Stimulated activated CD8-positive, alpha-beta memory T cell treated with anti-CD3 and anti-CD28 coated beads, Interleukin-12 subunit alpha, Interleukin-12 subunit beta, amount 100 ng/mL, for 4 hours (primary cell): Measurements from ENCODE around the gene KIAA1191.
"Not testable (repeated sequence)": the region's sequence is repeated elsewhere in the genome, so short reads cannot be mapped to it uniquely, and the experiment has no call there.

Experiments used
- DNase-seq: peaks from one replicate; pipeline ENCODE4 v3.0.0-alpha.2; 2020; ENCODE audit warnings: low read depth

Gene KIAA1191

DNA sequence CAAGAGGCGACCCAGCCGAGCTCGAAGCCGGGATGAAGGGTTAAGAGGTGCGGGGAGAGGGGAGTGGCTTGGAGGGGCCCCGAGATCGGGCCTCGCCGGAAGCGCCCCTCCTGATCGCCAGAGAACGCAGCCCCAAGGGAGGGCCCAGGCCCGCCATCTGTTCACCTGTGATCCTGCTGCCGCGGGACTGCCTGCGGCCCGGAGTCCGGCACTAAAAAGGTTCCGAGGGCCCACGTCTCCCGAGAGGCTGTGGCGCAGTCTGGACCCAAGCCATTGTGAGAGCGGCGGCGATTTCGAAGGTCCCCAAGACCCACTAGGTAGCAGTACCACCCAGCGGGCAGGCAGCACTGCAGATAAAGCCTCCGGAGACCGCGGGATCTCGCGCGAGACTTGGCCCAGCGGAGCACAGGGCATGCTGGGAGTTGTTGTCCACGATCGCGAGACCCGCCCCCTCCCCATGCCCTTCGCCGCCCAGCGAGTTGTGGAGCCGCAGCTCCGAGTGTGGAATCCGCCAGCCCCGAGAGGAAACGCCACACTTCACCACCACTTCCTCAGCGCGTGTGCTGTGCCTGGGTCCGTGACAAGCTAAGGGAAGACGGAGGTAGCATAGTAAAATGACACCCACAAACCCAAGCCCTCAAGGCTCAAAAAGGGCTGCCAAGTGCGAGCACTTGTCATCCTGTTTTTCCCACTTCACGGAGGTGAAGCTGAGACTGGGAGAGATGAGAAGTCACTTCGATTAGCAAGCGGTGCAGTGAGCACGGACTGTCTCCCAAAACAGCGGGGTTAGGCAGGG is at the start of gene KIAA1191:
Gene KIAA1191 (minus strand): TSS at position 328 of the 796 bp plus-strand sequence. CDS start 2,256 bp downstream, outside the sequence.
- peak; percentile 86 for DNase-seq

- DNase-seq, result no peak
These were observed 49.1 kb upstream of the KIAA1191 start for GRCh38 chr5:176410486-176411180.

- DNase-seq, result no peak
These were observed 48.2 kb upstream of the KIAA1191 start for GRCh38 chr5:176409765-176410164.

- DNase-seq, result no peak
These were observed 47.0 kb upstream of the KIAA1191 start for GRCh38 chr5:176408590-176408989.

DNA sequence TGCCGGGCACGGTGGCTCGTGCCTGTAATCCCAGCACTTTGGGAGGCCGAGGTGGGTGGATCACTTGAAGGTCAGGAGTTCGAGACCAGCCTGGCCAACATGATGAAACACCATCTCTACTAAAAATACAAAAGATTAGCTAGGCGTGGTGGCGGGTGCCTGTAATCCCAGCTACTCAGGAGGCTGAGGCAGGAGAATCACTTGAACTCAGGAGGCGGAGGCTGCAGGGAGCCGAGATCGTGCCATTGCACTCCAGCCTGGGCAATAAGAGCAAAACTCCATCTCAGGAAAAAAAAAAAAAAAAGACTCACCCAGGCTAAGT is 46.6 kb upstream of the KIAA1191 start:
- DNase-seq, result not testable (repeated sequence)

- DNase-seq, result no peak
These were observed 46.1 kb upstream of the KIAA1191 start for GRCh38 chr5:176407456-176408251.

DNA sequence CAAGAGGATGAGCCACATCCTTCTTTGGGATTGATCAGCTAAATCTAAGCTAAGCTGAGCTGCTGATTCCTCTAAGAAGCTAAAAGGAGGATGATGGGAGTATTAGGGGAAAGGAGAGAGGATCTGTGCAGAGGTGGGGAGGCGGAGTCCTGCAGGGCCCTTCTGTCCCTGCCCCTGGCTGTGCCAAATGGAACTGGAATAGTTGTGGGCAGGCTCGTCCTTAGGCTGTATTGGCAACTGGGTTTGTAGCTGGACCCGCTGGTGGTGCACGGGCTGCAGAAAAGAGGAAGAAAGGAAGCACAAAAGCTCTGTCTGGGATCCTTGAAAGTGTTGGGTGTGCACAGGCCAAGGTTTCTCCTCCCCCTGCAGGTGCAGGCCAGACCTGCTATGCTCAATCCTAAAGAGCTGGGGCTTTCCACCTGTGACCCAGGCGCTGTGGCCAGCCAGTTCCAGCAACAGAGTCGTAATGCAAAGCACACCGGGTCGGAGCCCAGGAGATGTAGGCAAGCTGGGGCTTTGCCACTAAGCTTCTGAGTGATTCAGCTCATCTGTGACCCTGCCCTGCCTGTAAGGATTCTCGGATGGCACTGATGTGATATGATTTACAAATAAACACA is 45.0 kb upstream of the KIAA1191 start:
- no peak for DNase-seq

- DNase-seq, result no peak
These were observed 44.3 kb upstream of the KIAA1191 start for GRCh38 chr5:176405656-176406435.

- DNase-seq, result no peak
These were observed 40.0 kb upstream of the KIAA1191 start for GRCh38 chr5:176401281-176402205.

DNA sequence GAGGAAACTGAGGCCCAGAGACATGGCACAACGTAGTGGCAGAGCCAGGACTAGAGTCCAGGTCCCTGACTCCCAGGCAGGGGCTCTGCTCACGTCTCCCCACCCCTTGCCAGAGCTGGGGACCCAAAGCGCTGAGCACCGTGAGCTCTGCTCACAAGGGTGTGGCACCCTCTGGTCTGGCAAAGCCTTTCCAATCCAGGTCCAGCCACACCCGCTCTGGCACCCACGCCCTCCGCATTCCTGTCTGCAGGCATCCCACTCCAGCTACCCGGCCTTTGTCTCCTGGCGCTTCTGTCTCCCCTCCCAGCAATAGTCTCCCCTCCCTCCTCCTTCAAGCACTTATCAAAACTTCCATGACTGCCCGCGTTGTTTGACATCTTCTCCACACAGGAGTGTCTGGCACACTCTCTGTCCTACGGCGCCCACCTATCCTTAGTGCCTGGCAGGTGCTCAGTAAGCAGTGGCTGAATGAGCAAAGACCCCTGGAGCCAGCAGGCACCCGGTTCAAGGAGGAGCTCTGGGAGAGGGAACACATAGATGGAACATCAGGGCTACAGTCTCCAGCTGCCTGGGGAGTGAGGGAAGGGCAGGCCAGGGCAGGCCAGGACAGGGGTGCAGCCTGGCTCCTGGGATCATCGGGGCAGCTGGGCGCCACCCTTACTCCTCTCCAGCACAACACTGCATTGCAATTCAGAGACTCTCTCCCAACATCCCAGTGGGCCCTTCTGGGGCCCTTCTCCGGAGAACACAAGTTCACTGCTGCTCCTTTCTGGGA is 39.0 kb upstream of the KIAA1191 start:
- no peak for DNase-seq

GRCh38 chr5:176397736-176398420 is 36.3 kb upstream of the KIAA1191 start:
- DNase-seq, result no peak

DNA sequence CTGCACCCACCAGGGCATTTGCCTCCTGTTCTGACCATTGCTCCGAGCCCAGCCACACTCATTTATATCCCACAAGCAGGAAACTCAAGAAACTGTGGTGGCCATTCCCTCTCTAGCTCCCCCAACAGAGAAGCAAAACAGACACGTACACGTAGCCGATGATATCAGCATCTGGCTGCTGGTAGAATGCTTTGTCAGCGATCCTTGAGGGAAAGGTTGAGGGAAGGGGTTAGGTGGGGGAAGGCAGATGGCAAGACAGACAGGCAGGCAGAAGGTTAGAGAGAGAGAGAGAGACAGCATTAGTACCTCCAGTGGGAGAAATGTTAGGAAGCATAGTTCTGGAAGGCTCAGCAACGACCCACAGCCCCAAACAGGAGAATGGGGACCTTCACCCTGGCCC is 34.8 kb upstream of the KIAA1191 start:
- no peak for DNase-seq

GRCh38 chr5:176394881-176395675 is 33.5 kb upstream of the KIAA1191 start:
- DNase-seq, result no peak

- no peak for DNase-seq
These were observed 32.5 kb upstream of the KIAA1191 start for GRCh38 chr5:176394096-176394495.

DNA sequence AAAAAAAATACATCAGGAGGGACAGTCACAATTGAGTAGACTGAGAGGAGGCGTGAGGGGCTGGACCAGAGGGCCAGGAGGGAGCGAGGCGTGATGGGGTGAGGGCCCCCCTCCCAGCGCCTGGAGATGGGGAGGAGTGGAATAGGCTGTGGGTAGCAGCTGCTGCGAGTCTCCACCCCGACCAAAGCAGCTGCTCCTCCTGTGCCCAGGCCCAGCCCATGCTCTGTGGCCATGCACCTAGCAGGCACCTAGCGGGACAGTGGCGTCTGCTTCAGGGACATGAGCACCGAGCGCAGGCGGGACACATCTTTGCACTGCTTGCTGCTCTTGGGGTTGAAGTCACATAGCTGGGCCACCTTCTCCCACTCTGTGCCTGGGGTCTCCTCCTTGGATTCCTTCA is 31.0 kb upstream of the KIAA1191 start:
- DNase-seq, result no peak

- DNase-seq, result no peak
These were observed 30.4 kb upstream of the KIAA1191 start for GRCh38 chr5:176391999-176392398.

DNA sequence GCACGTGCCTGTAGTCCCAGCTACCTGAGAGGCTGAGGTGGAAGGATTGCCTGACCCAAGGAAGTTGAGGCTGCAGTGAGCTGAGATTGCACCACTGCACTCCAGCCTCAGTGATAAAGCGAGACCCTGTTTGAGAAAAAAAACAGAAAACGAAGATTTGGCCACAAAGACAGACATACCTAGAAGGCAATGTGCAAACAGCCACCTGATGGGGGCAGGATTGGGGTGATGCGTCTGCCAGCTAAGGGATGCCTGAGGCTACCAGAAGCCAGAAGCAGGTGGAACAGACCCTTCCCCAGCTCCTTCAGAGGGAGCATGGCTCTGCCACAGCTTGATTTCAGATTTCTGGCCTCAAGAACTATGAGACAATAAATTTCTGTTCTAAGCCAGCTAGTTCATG is 29.9 kb upstream of the KIAA1191 start:
- DNase-seq, result no peak
